Measurements from ENCODE around the gene TMA7B.

Gene TMA7B

GRCh38 chr22:40000171-40000570 lies 40.0 kb downstream of the TMA7B start:
- TF ChIP-seq, protein P1, sequence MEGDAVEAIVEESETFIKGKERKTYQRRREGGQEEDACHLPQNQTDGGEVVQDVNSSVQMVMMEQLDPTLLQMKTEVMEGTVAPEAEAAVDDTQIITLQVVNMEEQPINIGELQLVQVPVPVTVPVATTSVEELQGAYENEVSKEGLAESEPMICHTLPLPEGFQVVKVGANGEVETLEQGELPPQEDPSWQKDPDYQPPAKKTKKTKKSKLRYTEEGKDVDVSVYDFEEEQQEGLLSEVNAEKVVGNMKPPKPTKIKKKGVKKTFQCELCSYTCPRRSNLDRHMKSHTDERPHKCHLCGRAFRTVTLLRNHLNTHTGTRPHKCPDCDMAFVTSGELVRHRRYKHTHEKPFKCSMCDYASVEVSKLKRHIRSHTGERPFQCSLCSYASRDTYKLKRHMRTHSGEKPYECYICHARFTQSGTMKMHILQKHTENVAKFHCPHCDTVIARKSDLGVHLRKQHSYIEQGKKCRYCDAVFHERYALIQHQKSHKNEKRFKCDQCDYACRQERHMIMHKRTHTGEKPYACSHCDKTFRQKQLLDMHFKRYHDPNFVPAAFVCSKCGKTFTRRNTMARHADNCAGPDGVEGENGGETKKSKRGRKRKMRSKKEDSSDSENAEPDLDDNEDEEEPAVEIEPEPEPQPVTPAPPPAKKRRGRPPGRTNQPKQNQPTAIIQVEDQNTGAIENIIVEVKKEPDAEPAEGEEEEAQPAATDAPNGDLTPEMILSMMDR (IDR thresholded peaks at IDR 0.05; ENCODE audit: extremely low read depth, missing control alignments) = no peak
- no peak for DNase-seq (ENCODE audit: low spot score)

DNA sequence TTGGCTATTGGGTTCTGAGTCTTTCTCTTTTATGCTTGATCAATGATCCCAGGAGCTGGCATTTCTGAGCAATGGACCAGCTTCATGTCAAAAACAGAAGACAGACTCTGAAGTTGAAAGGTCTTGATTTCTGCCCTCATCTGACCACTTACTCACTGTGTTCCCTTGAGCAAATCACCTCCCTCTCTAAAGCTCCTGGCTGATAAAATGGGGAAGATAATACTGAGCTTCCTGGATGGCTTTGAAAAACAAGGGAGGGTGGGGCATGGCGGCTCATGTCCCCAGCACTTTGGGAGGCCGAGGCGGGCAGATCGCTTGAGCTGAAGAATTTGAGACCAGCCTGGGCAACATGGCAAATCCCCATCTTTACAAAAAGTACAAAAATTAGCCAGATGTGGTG lies 40.9 kb downstream of the TMA7B start:
- TF ChIP-seq, protein P1 (IDR thresholded peaks at IDR 0.05; ENCODE audit: extremely low read depth, missing control alignments) = no peak
- DNase-seq (ENCODE audit: low spot score) = no peak

GRCh38 chr22:40001800-40002577 lies 41.8 kb downstream of the TMA7B start:
- TF ChIP-seq, protein P1 (IDR thresholded peaks at IDR 0.05; ENCODE audit: extremely low read depth, missing control alignments) = no peak
- no peak for DNase-seq (ENCODE audit: low spot score)

DNA sequence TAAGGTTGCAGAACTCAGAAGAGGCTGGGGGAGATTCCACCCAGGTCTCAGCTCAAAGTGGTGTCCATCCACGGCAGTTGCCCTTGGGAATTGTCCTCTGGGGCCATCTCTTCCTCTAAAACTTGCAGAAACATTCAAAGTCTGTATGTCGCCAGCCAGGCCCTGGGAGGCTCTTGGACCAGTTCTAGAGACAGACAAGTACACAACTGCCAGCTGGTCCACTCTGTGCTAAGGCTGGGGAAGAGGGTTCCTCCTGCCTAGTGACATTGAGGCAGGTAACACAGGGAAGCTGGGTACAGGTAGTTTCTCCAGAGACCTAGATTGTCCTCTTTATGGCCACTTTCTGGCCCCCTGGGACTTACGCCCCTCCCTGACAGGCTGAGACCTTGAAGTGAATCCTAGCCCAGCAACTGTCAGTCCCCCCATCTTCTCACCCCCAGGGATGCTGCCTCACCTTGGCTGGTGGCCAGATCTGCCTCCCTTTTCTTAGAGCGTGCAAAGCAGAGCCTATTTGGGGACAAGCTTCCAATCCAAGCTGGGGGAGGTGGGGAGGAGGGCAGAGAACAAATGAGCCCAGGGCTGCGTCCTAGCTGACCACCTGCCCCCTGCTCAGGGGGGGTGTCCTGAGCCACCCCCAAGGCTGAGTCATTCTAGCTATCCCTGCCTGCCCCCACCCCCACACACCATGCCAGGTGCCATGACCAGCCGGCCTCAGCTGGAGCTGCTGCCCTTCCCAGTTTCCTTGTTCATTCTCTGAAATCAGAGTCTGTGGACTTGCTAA lies 42.9 kb downstream of the TMA7B start:
- TF ChIP-seq, protein P1 (IDR thresholded peaks at IDR 0.05; ENCODE audit: extremely low read depth, missing control alignments) = no peak
- no peak for DNase-seq (ENCODE audit: low spot score)

- DNase-seq (ENCODE audit: low spot score) = no peak
- TF ChIP-seq, protein P1 (IDR thresholded peaks at IDR 0.05; ENCODE audit: extremely low read depth, missing control alignments) = no peak
Observed at GRCh38 chr22:40004836-40005235, 44.6 kb downstream of the TMA7B start.

DNA sequence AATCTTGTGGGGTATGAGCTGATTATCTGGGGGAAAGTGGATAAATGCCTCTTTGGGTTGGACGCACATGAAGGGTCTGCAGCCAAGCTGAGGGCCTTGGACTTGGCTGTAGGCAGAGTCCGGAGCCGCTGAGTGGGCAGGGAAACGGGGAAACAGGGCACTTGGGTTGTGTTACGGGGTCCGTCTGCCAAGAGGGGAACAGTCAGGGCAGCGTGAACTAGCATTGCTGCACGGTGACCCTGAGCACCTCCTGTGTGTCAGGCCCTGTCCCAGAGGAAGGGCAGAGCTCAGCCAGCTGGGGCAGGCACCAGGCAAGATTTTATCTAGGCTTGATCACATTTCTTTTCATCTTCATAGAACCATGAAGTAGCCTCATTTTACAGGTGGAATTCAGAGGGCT lies 46.4 kb downstream of the TMA7B start:
- TF ChIP-seq, protein P1 (IDR thresholded peaks at IDR 0.05; ENCODE audit: extremely low read depth, missing control alignments) = no peak
- DNase-seq (ENCODE audit: low spot score) = no peak

Measured in GM20000 (cell line).